Measurements from ENCODE around the gene CDC73. TPM values are rescaled to one million over a fixed set of nuclear protein-coding genes. Genes with fewer than 3 reads are reported as not detected.
A peak's percentile ranks its signal among the peaks of the same experiment; 100 is the strongest.

Gene CDC73
- total and polyA plus RNA-seq, 10 of the 15 experiments (the other 5 are each of a cell fraction or from before 2014, with no cell fraction given), result 10.6 to 43.4 (median 21.7) TPM

DNA sequence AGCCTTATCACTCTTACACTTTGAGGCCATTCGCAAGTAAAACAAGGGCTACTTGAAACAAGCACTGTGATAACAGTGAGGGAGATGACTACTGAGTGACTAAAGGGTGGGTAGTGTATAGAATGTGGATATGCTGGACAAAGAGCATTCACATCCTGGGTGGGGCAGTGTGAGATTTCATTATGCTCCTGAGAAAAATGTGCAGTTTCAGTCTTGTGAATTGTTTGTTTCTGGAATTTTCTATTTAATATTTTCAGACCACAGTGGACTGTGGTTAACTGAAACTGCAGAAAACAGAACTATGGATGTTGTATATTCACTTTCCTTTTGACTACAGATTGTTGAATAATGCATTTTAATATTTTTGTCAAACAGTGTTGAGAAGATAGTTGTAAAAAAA lies 89.7 kb downstream of the CDC73 start (continued):
- TF ChIP-seq PAX5 (IDR thresholded peaks at IDR 0.05; ENCODE audit: borderline replicate concordance, low read depth, low read length), result no peak
- no peak for TF ChIP-seq MEF2B (IDR thresholded peaks at IDR 0.05; ENCODE audit: partially characterized antibody, poor library complexity, severe bottlenecking)
- TF ChIP-seq RUNX3 (IDR thresholded peaks at IDR 0.05; ENCODE audit: low read length), result peak; percentile 85
- TF ChIP-seq, protein P1, sequence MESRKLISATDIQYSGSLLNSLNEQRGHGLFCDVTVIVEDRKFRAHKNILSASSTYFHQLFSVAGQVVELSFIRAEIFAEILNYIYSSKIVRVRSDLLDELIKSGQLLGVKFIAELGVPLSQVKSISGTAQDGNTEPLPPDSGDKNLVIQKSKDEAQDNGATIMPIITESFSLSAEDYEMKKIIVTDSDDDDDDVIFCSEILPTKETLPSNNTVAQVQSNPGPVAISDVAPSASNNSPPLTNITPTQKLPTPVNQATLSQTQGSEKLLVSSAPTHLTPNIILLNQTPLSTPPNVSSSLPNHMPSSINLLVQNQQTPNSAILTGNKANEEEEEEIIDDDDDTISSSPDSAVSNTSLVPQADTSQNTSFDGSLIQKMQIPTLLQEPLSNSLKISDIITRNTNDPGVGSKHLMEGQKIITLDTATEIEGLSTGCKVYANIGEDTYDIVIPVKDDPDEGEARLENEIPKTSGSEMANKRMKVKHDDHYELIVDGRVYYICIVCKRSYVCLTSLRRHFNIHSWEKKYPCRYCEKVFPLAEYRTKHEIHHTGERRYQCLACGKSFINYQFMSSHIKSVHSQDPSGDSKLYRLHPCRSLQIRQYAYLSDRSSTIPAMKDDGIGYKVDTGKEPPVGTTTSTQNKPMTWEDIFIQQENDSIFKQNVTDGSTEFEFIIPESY (IDR thresholded peaks at IDR 0.05), result no peak
- TF ChIP-seq STAT1 (conservative IDR thresholded peaks at IDR 0.05), result no peak
- TF ChIP-seq SUPT20H (IDR thresholded peaks at IDR 0.05; ENCODE audit: borderline replicate concordance, control insufficient read depth, low read depth, low read length), result no peak
- TF ChIP-seq, protein P2, sequence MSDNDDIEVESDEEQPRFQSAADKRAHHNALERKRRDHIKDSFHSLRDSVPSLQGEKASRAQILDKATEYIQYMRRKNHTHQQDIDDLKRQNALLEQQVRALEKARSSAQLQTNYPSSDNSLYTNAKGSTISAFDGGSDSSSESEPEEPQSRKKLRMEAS (IDR thresholded peaks at IDR 0.05; ENCODE audit: low read depth, low read length), result no peak
- TF ChIP-seq, protein P3, sequence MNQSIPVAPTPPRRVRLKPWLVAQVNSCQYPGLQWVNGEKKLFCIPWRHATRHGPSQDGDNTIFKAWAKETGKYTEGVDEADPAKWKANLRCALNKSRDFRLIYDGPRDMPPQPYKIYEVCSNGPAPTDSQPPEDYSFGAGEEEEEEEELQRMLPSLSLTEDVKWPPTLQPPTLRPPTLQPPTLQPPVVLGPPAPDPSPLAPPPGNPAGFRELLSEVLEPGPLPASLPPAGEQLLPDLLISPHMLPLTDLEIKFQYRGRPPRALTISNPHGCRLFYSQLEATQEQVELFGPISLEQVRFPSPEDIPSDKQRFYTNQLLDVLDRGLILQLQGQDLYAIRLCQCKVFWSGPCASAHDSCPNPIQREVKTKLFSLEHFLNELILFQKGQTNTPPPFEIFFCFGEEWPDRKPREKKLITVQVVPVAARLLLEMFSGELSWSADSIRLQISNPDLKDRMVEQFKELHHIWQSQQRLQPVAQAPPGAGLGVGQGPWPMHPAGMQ (IDR thresholded peaks at IDR 0.05; ENCODE audit: borderline replicate concordance), result no peak
- no peak for TF ChIP-seq PML (IDR thresholded peaks at IDR 0.05; ENCODE audit: low read length)
- no peak for TF ChIP-seq ASH2L (IDR thresholded peaks at IDR 0.05; ENCODE audit: borderline replicate concordance, low read depth)
- no peak for TF ChIP-seq SRF (IDR thresholded peaks at IDR 0.05; ENCODE audit: low read depth in 2 of 2, low read length in 2 of 2)
- TF ChIP-seq, protein P4, sequence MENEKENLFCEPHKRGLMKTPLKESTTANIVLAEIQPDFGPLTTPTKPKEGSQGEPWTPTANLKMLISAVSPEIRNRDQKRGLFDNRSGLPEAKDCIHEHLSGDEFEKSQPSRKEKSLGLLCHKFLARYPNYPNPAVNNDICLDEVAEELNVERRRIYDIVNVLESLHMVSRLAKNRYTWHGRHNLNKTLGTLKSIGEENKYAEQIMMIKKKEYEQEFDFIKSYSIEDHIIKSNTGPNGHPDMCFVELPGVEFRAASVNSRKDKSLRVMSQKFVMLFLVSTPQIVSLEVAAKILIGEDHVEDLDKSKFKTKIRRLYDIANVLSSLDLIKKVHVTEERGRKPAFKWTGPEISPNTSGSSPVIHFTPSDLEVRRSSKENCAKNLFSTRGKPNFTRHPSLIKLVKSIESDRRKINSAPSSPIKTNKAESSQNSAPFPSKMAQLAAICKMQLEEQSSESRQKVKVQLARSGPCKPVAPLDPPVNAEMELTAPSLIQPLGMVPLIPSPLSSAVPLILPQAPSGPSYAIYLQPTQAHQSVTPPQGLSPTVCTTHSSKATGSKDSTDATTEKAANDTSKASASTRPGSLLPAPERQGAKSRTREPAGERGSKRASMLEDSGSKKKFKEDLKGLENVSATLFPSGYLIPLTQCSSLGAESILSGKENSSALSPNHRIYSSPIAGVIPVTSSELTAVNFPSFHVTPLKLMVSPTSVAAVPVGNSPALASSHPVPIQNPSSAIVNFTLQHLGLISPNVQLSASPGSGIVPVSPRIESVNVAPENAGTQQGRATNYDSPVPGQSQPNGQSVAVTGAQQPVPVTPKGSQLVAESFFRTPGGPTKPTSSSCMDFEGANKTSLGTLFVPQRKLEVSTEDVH (IDR thresholded peaks at IDR 0.05; ENCODE audit: low read depth, partially characterized antibody), result no peak
- no peak for TF ChIP-seq TCF3 (IDR thresholded peaks at IDR 0.05; ENCODE audit: borderline replicate concordance, insufficient read depth, low read depth, low read length)
- TF ChIP-seq NFXL1 (IDR thresholded peaks at IDR 0.05; ENCODE audit: borderline replicate concordance), result no peak
- no peak for TF ChIP-seq TBL1XR1 (IDR thresholded peaks at IDR 0.05; ENCODE audit: low read depth, low read length)
- no peak for TF ChIP-seq ZNF384 (IDR thresholded peaks at IDR 0.05; ENCODE audit: borderline replicate concordance, low read depth, low read length)
- TF ChIP-seq, protein P5, sequence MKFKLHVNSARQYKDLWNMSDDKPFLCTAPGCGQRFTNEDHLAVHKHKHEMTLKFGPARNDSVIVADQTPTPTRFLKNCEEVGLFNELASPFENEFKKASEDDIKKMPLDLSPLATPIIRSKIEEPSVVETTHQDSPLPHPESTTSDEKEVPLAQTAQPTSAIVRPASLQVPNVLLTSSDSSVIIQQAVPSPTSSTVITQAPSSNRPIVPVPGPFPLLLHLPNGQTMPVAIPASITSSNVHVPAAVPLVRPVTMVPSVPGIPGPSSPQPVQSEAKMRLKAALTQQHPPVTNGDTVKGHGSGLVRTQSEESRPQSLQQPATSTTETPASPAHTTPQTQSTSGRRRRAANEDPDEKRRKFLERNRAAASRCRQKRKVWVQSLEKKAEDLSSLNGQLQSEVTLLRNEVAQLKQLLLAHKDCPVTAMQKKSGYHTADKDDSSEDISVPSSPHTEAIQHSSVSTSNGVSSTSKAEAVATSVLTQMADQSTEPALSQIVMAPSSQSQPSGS (IDR thresholded peaks at IDR 0.05; ENCODE audit: low read length), result peak; percentile 37; the same call in 1 of the 2 replicates
- TF ChIP-seq, protein P6, sequence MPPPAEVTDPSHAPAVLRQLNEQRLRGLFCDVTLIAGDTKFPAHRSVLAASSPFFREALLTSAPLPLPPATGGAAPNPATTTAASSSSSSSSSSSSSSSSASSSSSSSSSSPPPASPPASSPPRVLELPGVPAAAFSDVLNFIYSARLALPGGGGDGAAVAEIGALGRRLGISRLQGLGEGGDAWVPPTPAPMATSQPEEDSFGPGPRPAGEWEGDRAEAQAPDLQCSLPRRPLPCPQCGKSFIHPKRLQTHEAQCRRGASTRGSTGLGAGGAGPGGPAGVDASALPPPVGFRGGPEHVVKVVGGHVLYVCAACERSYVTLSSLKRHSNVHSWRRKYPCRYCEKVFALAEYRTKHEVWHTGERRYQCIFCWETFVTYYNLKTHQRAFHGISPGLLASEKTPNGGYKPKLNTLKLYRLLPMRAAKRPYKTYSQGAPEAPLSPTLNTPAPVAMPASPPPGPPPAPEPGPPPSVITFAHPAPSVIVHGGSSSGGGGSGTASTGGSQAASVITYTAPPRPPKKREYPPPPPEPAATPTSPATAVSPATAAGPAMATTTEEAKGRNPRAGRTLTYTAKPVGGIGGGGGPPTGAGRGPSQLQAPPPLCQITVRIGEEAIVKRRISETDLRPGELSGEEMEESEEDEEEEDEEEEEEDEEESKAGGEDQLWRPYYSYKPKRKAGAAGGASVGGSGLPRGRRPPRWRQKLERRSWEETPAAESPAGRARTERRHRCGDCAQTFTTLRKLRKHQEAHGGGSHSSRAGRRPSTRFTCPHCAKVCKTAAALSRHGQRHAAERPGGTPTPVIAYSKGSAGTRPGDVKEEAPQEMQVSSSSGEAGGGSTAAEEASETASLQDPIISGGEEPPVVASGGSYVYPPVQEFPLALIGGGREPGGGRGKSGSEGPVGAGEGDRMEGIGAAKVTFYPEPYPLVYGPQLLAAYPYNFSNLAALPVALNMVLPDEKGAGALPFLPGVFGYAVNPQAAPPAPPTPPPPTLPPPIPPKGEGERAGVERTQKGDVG (CRISPR knock-in tag; IDR thresholded peaks at IDR 0.05), result no peak
- TF ChIP-seq NFIC (IDR thresholded peaks at IDR 0.05; ENCODE audit: low read depth, low read length), result peak; percentile 59
- TF ChIP-seq CEBPB (IDR thresholded peaks at IDR 0.05; ENCODE audit: borderline replicate concordance in 1 of 2, low read depth in 2 of 2, low read length in 2 of 2), result no peak
